Testis (tissue), 3 donors: ENCODE measurements around the gene CPA1. TPM values are rescaled to one million over a fixed set of nuclear protein-coding genes. Genes with fewer than 3 reads are reported as not detected.
"Not testable (repeated sequence)": the region's sequence is repeated elsewhere in the genome, so short reads cannot be mapped to it uniquely, and the experiment has no call there.

Source experiments
- DNase-seq: peaks from one replicate; pipeline ENCODE4 v3.0.0-alpha.2; 2019
- H3K27ac ChIP-seq, 2 donors: fragments of 200-600 bp; sonication (generic); one replicate each; pipeline ENCODE4 v1.5.1; 2019
- H3K27me3 ChIP-seq: fragments of 200-600 bp; sonication (generic); one replicate; pipeline ENCODE4 v1.5.1; 2019
- H3K36me3 ChIP-seq: fragments of 200-600 bp; sonication (generic); one replicate; pipeline ENCODE4 v1.5.1; 2017; ENCODE audit warnings: low read depth; ENCODE audit errors: missing control alignments
- H3K4me1 ChIP-seq: fragments of 200-600 bp; sonication (generic); one replicate; pipeline ENCODE4 v1.5.1; 2019
- H3K4me3 ChIP-seq, 2 donors: fragments of 200-600 bp; sonication (generic); one replicate each; pipeline ENCODE4 v1.5.1; 2017 to 2019
- H3K9me3 ChIP-seq: fragments of 200-600 bp; sonication (generic); one replicate; pipeline ENCODE4 v1.5.1; 2017
- CTCF ChIP-seq, 3 experiments: fragments of 450-650 bp in 2 of 3; fragments of 200-600 bp in 1 of 3; sonication (generic) in 1 of 3; IDR thresholded peaks; one replicate each; pipeline ENCODE4 v1.5.1; 2016 to 2019; ENCODE audit warnings: antibody characterized with exemption in 3 of 3, mild to moderate bottlenecking in 2 of 3, moderate library complexity in 1 of 3
- POLR2A ChIP-seq: fragments of 450-650 bp; IDR thresholded peaks from one replicate; pipeline ENCODE4 v1.6.1; 2017; ENCODE audit warnings: antibody characterized with exemption, mild to moderate bottlenecking, moderate library complexity
- WGBS, 2 donors: methylation state at CpG; one replicate each; pipeline ENCODE4 v1.1.5; 2018; 5-methylcytosine and 5-hydroxymethylcytosine counted together
- intact Hi-C: fragments of 100-400 bp; cut with DNase I; formaldehyde crosslinking; loops from one replicate; pipeline ENCODE4 v1.15.1; 2023; ENCODE audit warnings: low total_unique reads
- polyA plus RNA-seq: library from polyadenylated mRNA; stranded (reverse); fragments of 350-450 nt; fragmentation: Illumina TruSeq; extraction: RNeasy Lipid Tissue Mini Kit (QIAGEN cat#74804); gene quantifications from one replicate; pipeline ENCODE4 v1.2.3, GENCODE V29; 2014; ENCODE audit warnings: low read depth, low replicate concordance; ENCODE audit not compliant: insufficient read depth
- total RNA-seq, 2 donors: library from RNA; depleted of rRNA; stranded (reverse); fragments of >200 nt; gene quantifications; one replicate each; pipeline ENCODE4 v1.2.3, GENCODE V29; 2016

CPA1 gene
- total and polyA plus RNA-seq, 3 donors from 2014 or later = 2.5 to 3.9 (median 3.0) TPM

GRCh38 chr7:130369831-130370550 is 10.3 kb upstream of the CPA1 start:
- Histone ChIP-seq H3K27me3 (no peaks in the 10 kb centered on the region), H3K36me3 (no peaks in the 10 kb centered on the region), H3K27ac (peak overlapping the region in 1 of 2 donors; percentile 61), H3K4me1 (peaks cover 50% of the 10 kb centered on the region), H3K9me3 (no peaks in the 10 kb centered on the region), H3K4me3 (no peak overlapping the region)
- TF ChIP-seq POLR2A (no peak), CTCF (IDR thresholded peaks at IDR 0.05) (no peak)
- intact Hi-C loops = no loop called here
- 55 to 62% methylated on average over 3 of the region's 3 CpGs for WGBS, 2 donors
- DNase-seq = no peak

- no peaks in the 10 kb centered on the region for H3K27me3 ChIP-seq
- DNase-seq = peak; percentile 51
- intact Hi-C loops = no loop called here
- no peak overlapping the region for H3K27ac ChIP-seq
- TF ChIP-seq POLR2A (no peak), CTCF (IDR thresholded peaks at IDR 0.05) (no peak)
- H3K36me3 ChIP-seq = no peaks in the 10 kb centered on the region
- 75 to 91% methylated on average over 2 to 3 of the region's 3 CpGs for WGBS, 2 donors
- H3K9me3 ChIP-seq = no peaks in the 10 kb centered on the region
- no peak overlapping the region for H3K4me3 ChIP-seq
- peaks cover 45% of the 10 kb centered on the region for H3K4me1 ChIP-seq
Observed at GRCh38 chr7:130371046-130371445, 9.2 kb upstream of the CPA1 start.

- TF ChIP-seq POLR2A (no peak), CTCF (IDR thresholded peaks at IDR 0.05) (no peak)
- DNase-seq = no peak
- H3K36me3 ChIP-seq = no peaks in the 10 kb centered on the region
- intact Hi-C loops = no loop called here
- 84 to 87% methylated on average over 11 of the region's 11 CpGs for WGBS, 2 donors
- no peaks in the 10 kb centered on the region for H3K9me3 ChIP-seq
- H3K4me1 ChIP-seq = peaks cover 39% of the 10 kb centered on the region
- H3K4me3 ChIP-seq = no peak overlapping the region
- H3K27ac ChIP-seq = peak overlapping the region; percentile 81 to 91
- no peaks in the 10 kb centered on the region for H3K27me3 ChIP-seq
Observed at GRCh38 chr7:130372402-130373165, 7.7 kb upstream of the CPA1 start.

GRCh38 chr7:130374507-130374906 is 5.8 kb upstream of the CPA1 start:
- intact Hi-C loops = no loop called here
- peak overlapping the region in 1 of 2 donors; percentile 91 for H3K27ac ChIP-seq
- 96% methylated on average over 6 of the region's 6 CpGs for WGBS, 2 donors
- DNase-seq = no peak
- H3K4me1 ChIP-seq = peaks cover 30% of the 10 kb centered on the region
- no peak overlapping the region for H3K4me3 ChIP-seq
- no peak for TF ChIP-seq CTCF (IDR thresholded peaks at IDR 0.05)
- TF ChIP-seq POLR2A = no peak
- no peaks in the 10 kb centered on the region for H3K9me3 ChIP-seq
- no peaks in the 10 kb centered on the region for H3K27me3 ChIP-seq
- no peaks in the 10 kb centered on the region for H3K36me3 ChIP-seq

- H3K4me1 ChIP-seq = peaks cover 25% of the 10 kb centered on the region
- 40 to 96% methylated on average over 1 of the region's 1 CpG for WGBS, 2 donors
- DNase-seq, H3K4me3 ChIP-seq, H3K27me3 ChIP-seq, H3K9me3 ChIP-seq, H3K36me3 ChIP-seq, intact Hi-C loops, H3K27ac ChIP-seq: not testable (repeated sequence)
Observed at GRCh38 chr7:130376461-130376860, 3.8 kb upstream of the CPA1 start.
